PC-9 (cell line): Measurements from ENCODE around the gene AGXT.

Experiments used
- CTCF ChIP-seq: fragments of 200-600 bp; sonication (generic); conservative IDR thresholded peaks from 2 replicates; pipeline ENCODE4 v1.6.1; 2017; ENCODE audit warnings: mixed run types, antibody characterized with exemption, mild to moderate bottlenecking, moderate library complexity
- EZH2 ChIP-seq: fragments of 200-600 bp; sonication (generic); IDR thresholded peaks from 2 replicates; pipeline ENCODE4 v1.8.0; 2017; ENCODE audit warnings: antibody characterized with exemption, low read depth

- TF ChIP-seq CTCF (no peak), EZH2 (no peak)
These were observed 35.9 kb downstream of the AGXT start for GRCh38 chr2:240904216-240905175.
